ENCODE results near the gene MXD1.

DNA sequence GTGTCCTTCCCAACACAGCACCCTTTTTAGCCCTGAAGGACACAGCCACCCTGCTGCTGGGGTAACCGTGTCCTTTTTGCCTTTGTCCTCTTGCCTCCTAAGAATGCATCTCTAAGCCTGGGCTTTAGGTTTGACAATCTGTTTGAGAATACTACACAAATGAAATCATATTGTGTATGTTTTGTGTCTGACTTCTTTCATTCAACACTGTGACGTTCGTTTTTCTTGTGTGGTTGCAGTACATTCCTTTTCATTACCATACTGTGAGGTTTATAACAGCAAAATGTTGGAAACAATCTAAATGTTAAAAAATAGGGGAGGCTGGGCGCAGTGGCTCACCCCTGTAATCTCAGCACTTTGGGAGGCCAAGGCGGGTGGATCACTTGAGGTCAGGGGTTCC lies 35.3 kb downstream of the MXD1 start:
- TF ChIP-seq, protein P1, sequence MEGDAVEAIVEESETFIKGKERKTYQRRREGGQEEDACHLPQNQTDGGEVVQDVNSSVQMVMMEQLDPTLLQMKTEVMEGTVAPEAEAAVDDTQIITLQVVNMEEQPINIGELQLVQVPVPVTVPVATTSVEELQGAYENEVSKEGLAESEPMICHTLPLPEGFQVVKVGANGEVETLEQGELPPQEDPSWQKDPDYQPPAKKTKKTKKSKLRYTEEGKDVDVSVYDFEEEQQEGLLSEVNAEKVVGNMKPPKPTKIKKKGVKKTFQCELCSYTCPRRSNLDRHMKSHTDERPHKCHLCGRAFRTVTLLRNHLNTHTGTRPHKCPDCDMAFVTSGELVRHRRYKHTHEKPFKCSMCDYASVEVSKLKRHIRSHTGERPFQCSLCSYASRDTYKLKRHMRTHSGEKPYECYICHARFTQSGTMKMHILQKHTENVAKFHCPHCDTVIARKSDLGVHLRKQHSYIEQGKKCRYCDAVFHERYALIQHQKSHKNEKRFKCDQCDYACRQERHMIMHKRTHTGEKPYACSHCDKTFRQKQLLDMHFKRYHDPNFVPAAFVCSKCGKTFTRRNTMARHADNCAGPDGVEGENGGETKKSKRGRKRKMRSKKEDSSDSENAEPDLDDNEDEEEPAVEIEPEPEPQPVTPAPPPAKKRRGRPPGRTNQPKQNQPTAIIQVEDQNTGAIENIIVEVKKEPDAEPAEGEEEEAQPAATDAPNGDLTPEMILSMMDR (IDR thresholded peaks at IDR 0.05): no peak
- TF ChIP-seq POLR2A (IDR thresholded peaks at IDR 0.05): no peak
